Left renal pelvis (tissue), 4 donors: Measurements from ENCODE around the gene A2M. TPM values are rescaled to one million over a fixed set of nuclear protein-coding genes. Genes with fewer than 3 reads are reported as not detected.

Experiments used
- DNase-seq, 4 donors: peaks; one replicate each; pipeline ENCODE4 v3.0.0-alpha.2; 2013; ENCODE audit warnings: low read depth in 4 of 4, low spot score in 3 of 4
- polyA plus RNA-seq, 4 donors: library from polyadenylated mRNA; unstranded; fragments of 120-200 nt; gene quantifications; one replicate each; pipeline ENCODE4 v1.2.1, GENCODE V29; 2013; ENCODE audit not compliant: insufficient read length in 4 of 4

The A2M gene
- polyA plus RNA-seq, 4 donors = 183 to 318 (median 249) TPM

- no peak for DNase-seq
These were observed 14.6 kb downstream of the A2M start for GRCh38 chr12:9101018-9101687.

- DNase-seq = no peak
These were observed 16.0 kb downstream of the A2M start for GRCh38 chr12:9099552-9100190.

GRCh38 chr12:9098463-9099026 is 17.2 kb downstream of the A2M start:
- no peak for DNase-seq

- DNase-seq = no peak
These were observed 17.6 kb downstream of the A2M start for GRCh38 chr12:9098115-9098452.

- DNase-seq = no peak
These were observed 19.0 kb downstream of the A2M start for GRCh38 chr12:9096563-9097176.

DNA sequence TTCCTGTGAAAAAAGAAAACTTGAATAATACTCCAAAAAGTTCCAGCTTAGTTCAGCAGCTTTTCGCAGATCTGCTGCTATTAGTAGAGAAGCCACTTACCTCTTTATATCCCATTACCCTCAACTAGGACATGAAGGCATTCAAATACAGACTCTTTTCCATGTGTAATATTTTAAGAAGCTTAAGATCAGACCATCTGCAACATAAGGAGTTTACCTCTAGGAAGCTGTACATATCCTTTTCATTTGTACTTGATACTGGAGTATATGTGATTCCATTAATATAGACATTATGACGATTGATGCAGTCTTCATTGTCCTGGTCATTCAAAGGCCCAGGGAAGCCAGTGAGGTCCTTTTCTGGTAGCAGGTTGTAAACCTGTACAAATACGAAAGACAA is 20.4 kb downstream of the A2M start:
- no peak for DNase-seq

- no peak for DNase-seq
These were observed 21.1 kb downstream of the A2M start for GRCh38 chr12:9094512-9095206.

DNA sequence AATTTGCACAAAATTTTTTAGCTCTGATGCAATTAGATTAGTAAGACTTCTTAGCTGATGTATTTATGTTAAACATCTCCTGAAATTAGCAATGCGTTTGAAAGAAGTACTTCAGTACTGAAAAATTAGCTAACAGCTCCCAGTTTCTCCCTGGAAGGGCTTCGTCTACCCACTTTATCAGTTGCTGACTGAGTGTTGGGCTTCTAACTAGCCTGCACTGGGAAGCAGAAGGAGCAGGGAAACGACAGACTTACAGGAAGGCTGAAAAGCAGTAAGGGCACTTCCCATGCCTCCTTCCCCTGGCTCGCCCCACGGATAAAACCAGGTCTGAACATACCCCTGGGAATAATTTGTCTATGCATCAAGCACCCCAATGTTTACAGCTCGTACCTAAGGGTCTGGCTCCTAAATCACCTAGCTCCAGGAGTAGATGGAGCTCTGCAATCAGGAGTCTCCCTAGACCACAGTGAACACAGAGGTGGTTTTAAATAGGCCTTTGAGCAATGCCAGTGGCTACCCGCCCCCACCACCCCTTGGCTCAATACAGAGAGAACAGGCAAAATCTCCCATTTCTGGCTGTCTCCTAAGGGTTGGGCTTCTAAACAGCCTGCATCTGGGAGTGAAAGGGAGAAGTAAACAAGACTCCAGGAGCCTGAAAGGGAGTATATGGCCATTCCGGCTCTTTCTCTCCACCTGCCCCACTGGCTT is 23.7 kb downstream of the A2M start:
- DNase-seq = no peak

- no peak for DNase-seq
These were observed 25.5 kb downstream of the A2M start for GRCh38 chr12:9090220-9090619.

GRCh38 chr12:9087087-9087835 is 28.5 kb downstream of the A2M start:
- DNase-seq = no peak

GRCh38 chr12:9086087-9086486 is 29.6 kb downstream of the A2M start:
- DNase-seq = no peak

GRCh38 chr12:9084417-9084816 is 31.3 kb downstream of the A2M start:
- no peak for DNase-seq

DNA sequence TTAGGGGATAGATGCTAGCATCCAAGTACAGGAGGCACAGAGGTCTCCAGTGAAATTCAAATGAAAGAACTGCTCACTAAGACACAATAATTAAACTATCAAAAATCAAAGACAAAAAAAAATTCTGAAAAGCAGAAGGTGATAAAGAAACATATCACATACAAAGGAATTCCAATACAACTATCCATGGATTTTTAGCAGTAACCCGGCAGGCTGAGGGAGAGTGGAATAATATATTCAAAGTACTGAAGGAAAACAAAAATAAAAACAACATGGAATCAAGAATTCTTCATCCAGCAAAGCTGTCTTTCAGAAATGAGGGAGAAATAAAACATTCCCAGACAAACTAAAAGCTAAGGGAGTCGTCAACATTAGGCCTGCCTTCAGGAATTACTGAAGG is 31.9 kb downstream of the A2M start:
- DNase-seq = no peak

GRCh38 chr12:9081667-9082427 is 33.9 kb downstream of the A2M start:
- DNase-seq = no peak

GRCh38 chr12:9079883-9080675 is 35.6 kb downstream of the A2M start:
- DNase-seq = no peak

DNA sequence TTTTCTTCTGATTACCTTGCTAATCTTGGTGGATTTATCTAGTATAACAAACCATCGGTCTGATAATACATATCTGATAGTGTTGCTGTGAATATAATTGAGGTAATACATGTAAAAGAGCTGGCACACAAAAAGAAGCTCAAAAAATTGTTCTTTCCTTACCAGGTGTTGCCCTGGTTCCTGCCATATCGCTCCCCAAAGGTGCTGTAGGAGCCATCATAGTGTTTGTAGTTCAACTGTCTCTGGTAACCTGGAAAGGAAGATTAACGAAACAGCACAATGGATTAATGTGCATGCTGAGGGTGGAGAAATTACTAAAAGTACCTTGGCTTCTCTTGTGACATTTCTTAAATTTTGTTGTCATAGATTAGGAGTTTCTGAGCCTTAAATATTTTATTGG is 36.6 kb downstream of the A2M start:
- no peak for DNase-seq

DNA sequence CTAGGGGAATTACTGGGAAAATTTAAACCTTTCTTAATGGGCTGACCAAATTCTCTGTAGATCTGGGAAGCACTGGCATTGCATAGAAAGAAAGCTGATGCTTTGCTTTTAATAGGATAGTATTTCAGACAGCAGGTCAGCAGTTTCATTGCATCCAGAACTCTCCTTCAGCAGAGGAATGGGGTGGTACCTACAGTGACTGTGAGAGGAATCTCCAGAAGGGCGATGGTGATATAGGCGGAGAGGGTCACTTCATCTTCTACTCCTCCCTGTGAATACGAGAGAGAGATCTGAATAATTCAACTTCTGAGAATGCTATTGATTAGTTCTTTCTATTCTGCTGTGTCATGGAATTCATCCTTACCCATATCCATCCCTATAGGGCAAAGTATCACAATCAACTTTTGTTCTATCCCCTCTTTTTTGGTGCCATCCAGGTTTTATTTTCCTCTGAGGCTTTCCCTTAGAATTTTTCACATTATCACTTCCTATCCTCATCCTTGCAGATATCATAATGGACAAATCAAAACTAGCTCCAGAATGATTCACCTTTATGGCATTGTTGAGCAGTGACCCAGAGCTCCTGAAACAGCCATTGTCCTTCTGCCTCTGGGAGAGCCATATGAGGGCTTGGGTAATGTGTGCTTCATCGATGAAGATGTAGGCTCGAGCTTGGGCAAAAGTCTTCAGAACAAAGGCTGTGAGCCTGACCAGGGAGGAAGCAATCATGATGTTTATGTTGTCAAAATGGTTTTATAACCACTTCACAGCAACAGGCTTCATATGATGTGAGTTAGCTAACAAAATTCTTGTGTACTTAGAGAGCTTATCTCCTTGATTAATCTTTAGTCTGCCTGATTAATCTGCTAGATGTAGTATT is 38.3 kb downstream of the A2M start:
- DNase-seq = no peak

DNA sequence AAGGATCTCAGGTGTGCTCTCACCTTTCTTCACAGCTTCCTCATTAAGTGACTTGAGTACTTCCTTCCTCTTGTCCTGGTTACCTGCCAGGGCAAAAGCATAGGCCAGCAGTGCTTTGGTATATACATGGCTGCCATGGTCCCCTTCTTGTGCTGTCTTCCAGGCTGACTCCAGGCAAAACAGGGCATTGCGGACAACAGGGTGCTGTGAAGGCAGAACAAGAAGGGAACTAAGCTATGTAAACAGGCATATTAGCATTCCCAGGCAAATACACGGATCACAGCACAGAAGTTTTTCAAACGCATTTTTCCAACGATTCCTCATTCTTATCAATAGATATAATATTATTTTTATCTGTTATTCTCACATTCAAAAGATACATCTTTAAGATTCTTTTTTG is 39.0 kb downstream of the A2M start:
- DNase-seq = no peak
